ENCODE measurements around the gene MEX3A. TPM values are rescaled to one million over a fixed set of nuclear protein-coding genes. Genes with fewer than 3 reads are reported as not detected.

The MEX3A gene
- total RNA-seq, 1 experiment from 2014 or later, result 68.0 TPM

GRCh38 chr1:156054500-156055280 is 27.6 kb downstream of the MEX3A start, which contains the start of gene LAMTOR2:
LAMTOR2 (plus strand) TSS chr1:156054782; CDS start chr1:156054890, 108 bp downstream.
- no peak within 1 kb of the TSS for H3K56ac ChIP-seq (ENCODE audit: insufficient read length, low read depth, low read length)
- Mint-ChIP-seq H3K27me3 (ENCODE audit: low read depth) (no peaks in the 10 kb centered on the region; the same call in 1 of the 2 replicates), H3K36me3 (ENCODE audit: insufficient read depth in 1 of 3, low read depth in 3 of 3) (peaks cover 20 to 43% (median 38%) of the 10 kb centered on the region in 3 experiments), H3K4me1 (peaks cover 18 to 20% of the 10 kb centered on the region in 2 experiments), H3K9me3 (no peaks in the 10 kb centered on the region), H3K4me3 (peak within 1 kb of the TSS; percentile 90 to 98), H3K27ac (peak within 1 kb of the TSS; percentile 97 to 98 (median 98))
- no peak within 1 kb of the TSS for H2BK5ac ChIP-seq (ENCODE audit: insufficient read length, low read length)
- no peak within 1 kb of the TSS for H4K8ac ChIP-seq (replicated peaks; ENCODE audit: insufficient read length, low read depth, low read length)
- no peak within 1 kb of the TSS for H3K23ac ChIP-seq (ENCODE audit: insufficient read length, low read depth, low read length)
- H3K23me2 ChIP-seq (ENCODE audit: insufficient read length, low read depth, low read length, poor library complexity, severe bottlenecking), result peaks cover 10% of the 10 kb centered on the region
- peak within 1 kb of the TSS; percentile 6 for H4K5ac ChIP-seq (ENCODE audit: insufficient read length, low read depth, low read length)
- H3K4ac ChIP-seq (ENCODE audit: low read depth, low read length), result no peak within 1 kb of the TSS; the same call in 1 of the 2 replicates
- H4K91ac ChIP-seq (ENCODE audit: insufficient read length, low read depth, low read length), result peak within 1 kb of the TSS; percentile 25
- no peaks in the 10 kb centered on the region; the same call in 1 of the 2 replicates for H3K79me2 ChIP-seq (ENCODE audit: insufficient read depth, low read length)
- H2AFZ ChIP-seq (ENCODE audit: low read length), result no peak within 1 kb of the TSS
- TF ChIP-seq, protein P1, sequence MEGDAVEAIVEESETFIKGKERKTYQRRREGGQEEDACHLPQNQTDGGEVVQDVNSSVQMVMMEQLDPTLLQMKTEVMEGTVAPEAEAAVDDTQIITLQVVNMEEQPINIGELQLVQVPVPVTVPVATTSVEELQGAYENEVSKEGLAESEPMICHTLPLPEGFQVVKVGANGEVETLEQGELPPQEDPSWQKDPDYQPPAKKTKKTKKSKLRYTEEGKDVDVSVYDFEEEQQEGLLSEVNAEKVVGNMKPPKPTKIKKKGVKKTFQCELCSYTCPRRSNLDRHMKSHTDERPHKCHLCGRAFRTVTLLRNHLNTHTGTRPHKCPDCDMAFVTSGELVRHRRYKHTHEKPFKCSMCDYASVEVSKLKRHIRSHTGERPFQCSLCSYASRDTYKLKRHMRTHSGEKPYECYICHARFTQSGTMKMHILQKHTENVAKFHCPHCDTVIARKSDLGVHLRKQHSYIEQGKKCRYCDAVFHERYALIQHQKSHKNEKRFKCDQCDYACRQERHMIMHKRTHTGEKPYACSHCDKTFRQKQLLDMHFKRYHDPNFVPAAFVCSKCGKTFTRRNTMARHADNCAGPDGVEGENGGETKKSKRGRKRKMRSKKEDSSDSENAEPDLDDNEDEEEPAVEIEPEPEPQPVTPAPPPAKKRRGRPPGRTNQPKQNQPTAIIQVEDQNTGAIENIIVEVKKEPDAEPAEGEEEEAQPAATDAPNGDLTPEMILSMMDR (conservative IDR thresholded peaks at IDR 0.05), result no peak
- no peak within 1 kb of the TSS for H2BK15ac ChIP-seq (ENCODE audit: low read depth, low read length)
- H3K4me1 ChIP-seq (ENCODE audit: insufficient read depth, low read length), result 0 out of 2 replicates have a peak, but pooled peaks cover 2% of the 10 kb centered on the region
- peak within 1 kb of the TSS; percentile 89 for H3K9ac ChIP-seq (ENCODE audit: extremely low read depth, insufficient read length, low read length)
- no peak within 1 kb of the TSS for H2BK20ac ChIP-seq (ENCODE audit: low read depth, low read length, poor library complexity, severe bottlenecking)
- peak; percentile 98 for DNase-seq
- H3K9me3 ChIP-seq (ENCODE audit: control insufficient read depth, low read depth, low read length), result no peaks in the 10 kb centered on the region
- H2BK120ac ChIP-seq (ENCODE audit: low read depth, low read length, poor library complexity, severe bottlenecking), result no peak within 1 kb of the TSS
- H3K18ac ChIP-seq (ENCODE audit: insufficient read length, low read depth, low read length), result peak within 1 kb of the TSS; percentile 88
- H4K20me1 ChIP-seq (ENCODE audit: control insufficient read depth, insufficient read depth, insufficient read length), result no peaks in the 10 kb centered on the region
- peak within 1 kb of the TSS; percentile 73 for H3K4me2 ChIP-seq (ENCODE audit: insufficient read depth, insufficient read length, low read length)
- WGBS (ENCODE audit: extremely low coverage, insufficient read length, low lambda C conversion rate), result no CpG with 5 or more reads among the region's 53 CpGs
- no peaks in the 10 kb centered on the region for H3K27me3 ChIP-seq (ENCODE audit: insufficient read depth, low read length)
- H3K27ac ChIP-seq (ENCODE audit: insufficient read length, low read depth, low read length), result peak within 1 kb of the TSS; percentile 31
- no peak within 1 kb of the TSS for H2BK12ac ChIP-seq (ENCODE audit: insufficient read length, low read depth, low read length)
- no peak within 1 kb of the TSS for H2AK5ac ChIP-seq (ENCODE audit: insufficient read length, low read length)
- peaks cover 4% of the 10 kb centered on the region for H3K79me1 ChIP-seq (ENCODE audit: insufficient read depth, low read depth, low read length, poor library complexity, severe bottlenecking)
- H3K14ac ChIP-seq (ENCODE audit: insufficient read depth, low read length), result peak within 1 kb of the TSS; percentile 91
- no peak within 1 kb of the TSS for H3T11ph ChIP-seq (ENCODE audit: low read length)

Data from H9 (cell line).